Kidney (tissue), 14 donors: ENCODE data around the gene B9D2. TPM values are rescaled to one million over a fixed set of nuclear protein-coding genes. Genes with fewer than 3 reads are reported as not detected.
"Not testable (repeated sequence)": the region's sequence is repeated elsewhere in the genome, so short reads cannot be mapped to it uniquely, and the experiment has no call there.

Experiments
- DNase-seq, 5 donors: peaks; one replicate each; pipeline ENCODE4 v3.0.0-alpha.2; 2013 to 2020
- FAIRE-seq: peaks from 2 replicates; lab custom pipeline; 2012; peaks lifted over from hg19 to GRCh38; lab: Jason Lieb, UNC
- H3K27ac ChIP-seq, 2 donors: one replicate each; pipeline ENCODE4 v1.7.0; 2013; ENCODE audit warnings: low read depth in 2 of 2, low read length in 2 of 2, inconsistent platforms in 1 of 2
- H3K27me3 ChIP-seq: one replicate; pipeline ENCODE4 v1.7.1; 2013; ENCODE audit warnings: low read length, inconsistent platforms; ENCODE audit not compliant: control insufficient read depth, insufficient read depth
- H3K36me3 ChIP-seq, 3 donors: one replicate each; pipeline versions ENCODE4 v1.7.0 to v1.7.1; 2013; ENCODE audit warnings: low read length in 3 of 3, control low read depth in 1 of 3, inconsistent platforms in 1 of 3; ENCODE audit not compliant: insufficient read depth in 3 of 3, control insufficient read depth in 2 of 3
- H3K4me1 ChIP-seq, 3 donors: one replicate each; pipeline versions ENCODE4 v1.7.0 to v1.7.1; 2013; ENCODE audit warnings: low read length in 3 of 3, inconsistent platforms in 1 of 3, low read depth in 1 of 3; ENCODE audit not compliant: control insufficient read depth in 2 of 3, insufficient read depth in 2 of 3
- H3K4me3 ChIP-seq, 3 donors: one replicate each; pipeline versions ENCODE4 v1.7.0 to v1.8.1; 2013; ENCODE audit warnings: low read length in 3 of 3, control low read depth in 1 of 3, inconsistent platforms in 1 of 3
- H3K9ac ChIP-seq, 3 donors: one replicate each; pipeline versions ENCODE4 v1.7.0 to v1.7.1; 2013; ENCODE audit warnings: low read length in 3 of 3, control low read depth in 1 of 3, inconsistent platforms in 1 of 3
- H3K9me3 ChIP-seq, 3 donors: one replicate each; pipeline versions ENCODE4 v1.7.0 to v1.7.1; 2013; ENCODE audit warnings: low read length in 3 of 3, control low read depth in 1 of 3, inconsistent platforms in 1 of 3; ENCODE audit not compliant: control insufficient read depth in 2 of 3, insufficient read depth in 1 of 3
- intact Hi-C: fragments of 100-400 bp; cut with DNase I; formaldehyde crosslinking; loops from one replicate; pipeline ENCODE4 v1.11.1; 2022
- polyA plus RNA-seq: library from polyadenylated mRNA; stranded (reverse); fragments of 350-450 nt; fragmentation: Illumina TruSeq; extraction: RNeasy Lipid Tissue Mini Kit (QIAGEN cat#74804); gene quantifications from one replicate; pipeline ENCODE4 v1.2.3, GENCODE V29; 2014; ENCODE audit warnings: low read depth, low replicate concordance; ENCODE audit not compliant: insufficient read depth
- total RNA-seq: library from RNA; stranded (reverse); fragmentation: NEBNext Ultra II Directional; extraction: Animal tissue kit (Norgen Biotek cat#: 25700); gene quantifications from one replicate; pipeline ENCODE4 v1.2.1, GENCODE V29; 2021
- TF ChIP-seq, protein P1 (sequence below): IDR thresholded peaks from 3 replicates; pipeline ENCODE4 v1.5.1; 2012; ENCODE audit warnings: mild to moderate bottlenecking, moderate library complexity, borderline replicate concordance; ENCODE audit not compliant: insufficient read depth; ENCODE audit errors: extremely low read depth
- donor health status: control.
- donor health status: control.
- donor health status: control.
- donor health status: control.
- donor health status: control.
- donor health status: DM: yes; HTN: yes; CAD: no.
- donor health status: Normal renal cell carcinoma (clear cell type).

The B9D2 gene
- total and polyA plus RNA-seq, 2 donors from 2014 or later: 12.6 to 15.7 TPM

DNA sequence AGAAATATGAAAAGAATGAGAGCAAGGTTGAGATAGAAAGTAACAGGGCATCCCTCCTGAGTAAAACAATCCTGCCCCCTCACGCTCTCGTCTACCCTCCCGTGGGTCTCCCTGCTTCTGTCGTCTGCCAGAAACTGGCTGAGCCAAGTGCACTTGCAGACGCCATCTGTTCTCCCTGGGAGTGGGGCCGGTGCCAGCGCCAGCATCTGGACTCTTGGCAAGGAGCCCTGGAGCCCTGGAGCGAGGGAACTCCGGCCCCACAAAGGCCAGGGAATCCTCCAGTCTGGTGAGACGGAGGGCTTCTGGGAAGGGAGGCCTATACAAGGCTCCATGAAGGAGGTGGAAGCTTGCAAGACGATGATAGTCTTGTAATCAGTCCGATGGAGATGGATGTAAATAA is 10.0 kb upstream of the B9D2 start:
- Histone ChIP-seq H3K27me3 (no peaks in the 10 kb centered on the region), H3K9me3 (no peaks in the 10 kb centered on the region), H3K36me3 (no peaks in the 10 kb centered on the region), H3K27ac (peak overlapping the region in 1 of 2 donors; percentile 9), H3K4me1 (peaks cover 0 to 15% (median 2%) of the 10 kb centered on the region in 3 donors), H3K4me3 (no peak overlapping the region), H3K9ac (no peak overlapping the region)
- TF ChIP-seq, protein P1, sequence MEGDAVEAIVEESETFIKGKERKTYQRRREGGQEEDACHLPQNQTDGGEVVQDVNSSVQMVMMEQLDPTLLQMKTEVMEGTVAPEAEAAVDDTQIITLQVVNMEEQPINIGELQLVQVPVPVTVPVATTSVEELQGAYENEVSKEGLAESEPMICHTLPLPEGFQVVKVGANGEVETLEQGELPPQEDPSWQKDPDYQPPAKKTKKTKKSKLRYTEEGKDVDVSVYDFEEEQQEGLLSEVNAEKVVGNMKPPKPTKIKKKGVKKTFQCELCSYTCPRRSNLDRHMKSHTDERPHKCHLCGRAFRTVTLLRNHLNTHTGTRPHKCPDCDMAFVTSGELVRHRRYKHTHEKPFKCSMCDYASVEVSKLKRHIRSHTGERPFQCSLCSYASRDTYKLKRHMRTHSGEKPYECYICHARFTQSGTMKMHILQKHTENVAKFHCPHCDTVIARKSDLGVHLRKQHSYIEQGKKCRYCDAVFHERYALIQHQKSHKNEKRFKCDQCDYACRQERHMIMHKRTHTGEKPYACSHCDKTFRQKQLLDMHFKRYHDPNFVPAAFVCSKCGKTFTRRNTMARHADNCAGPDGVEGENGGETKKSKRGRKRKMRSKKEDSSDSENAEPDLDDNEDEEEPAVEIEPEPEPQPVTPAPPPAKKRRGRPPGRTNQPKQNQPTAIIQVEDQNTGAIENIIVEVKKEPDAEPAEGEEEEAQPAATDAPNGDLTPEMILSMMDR: no peak
- FAIRE-seq: no peak
- DNase-seq: peak in 4 of 5 donors; percentile 44 to 91 (median 71)
- intact Hi-C loops: no loop called here

- DNase-seq (no peak), FAIRE-seq (no peak)
- intact Hi-C loops: no loop called here
- no peaks in the 10 kb centered on the region for H3K9me3 ChIP-seq
- peaks cover 2 to 18% (median 5%) of the 10 kb centered on the region in 3 donors for H3K4me1 ChIP-seq
- H3K4me3 ChIP-seq: no peak overlapping the region
- no peaks in the 10 kb centered on the region for H3K27me3 ChIP-seq
- TF ChIP-seq, protein P1: no peak
- H3K36me3 ChIP-seq: no peaks in the 10 kb centered on the region
- H3K9ac ChIP-seq: no peak overlapping the region
- H3K27ac ChIP-seq: no peak overlapping the region
Measured at GRCh38 chr19:41372501-41372900, 8.6 kb upstream of the B9D2 start.

GRCh38 chr19:41371541-41371940 is 7.6 kb upstream of the B9D2 start:
- Histone ChIP-seq H3K27me3 (no peaks in the 10 kb centered on the region), H3K9ac (no peak overlapping the region), H3K4me3 (no peak overlapping the region), H3K9me3 (no peaks in the 10 kb centered on the region), H3K4me1 (peaks cover 2 to 14% (median 5%) of the 10 kb centered on the region in 3 donors), H3K27ac (no peak overlapping the region), H3K36me3 (no peaks in the 10 kb centered on the region)
- FAIRE-seq (no peak), DNase-seq (no peak)
- intact Hi-C loops: no loop called here
- TF ChIP-seq, protein P1: no peak

GRCh38 chr19:41371119-41371518 is 7.2 kb upstream of the B9D2 start:
- H3K27me3 ChIP-seq, DNase-seq, H3K9me3 ChIP-seq, H3K4me3 ChIP-seq, H3K36me3 ChIP-seq, intact Hi-C loops, H3K27ac ChIP-seq, H3K9ac ChIP-seq, FAIRE-seq: not testable (repeated sequence)
- H3K4me1 ChIP-seq: peaks cover 2 to 13% (median 5%) of the 10 kb centered on the region in 3 donors
